ENCODE results near the gene CDKL2. TPM values are rescaled to one million over a fixed set of nuclear protein-coding genes. Genes with fewer than 3 reads are reported as not detected.

CDKL2 gene
- total RNA-seq (2014; rRNA removed; shearing (Covaris generic)) (1.7 and 1.8 TPM in 2 replicates), polyA plus RNA-seq (2016; fragmentation: Nextera tagmentation; extraction: Ambion mirVana) (2.0 and 3.1 TPM in 2 replicates)
- long read RNA-seq, partial matches to known transcripts = 1 of 1 reads
- long read RNA-seq, other reads (novel, unspliced or antisense) = 0 of 1 reads

DNA sequence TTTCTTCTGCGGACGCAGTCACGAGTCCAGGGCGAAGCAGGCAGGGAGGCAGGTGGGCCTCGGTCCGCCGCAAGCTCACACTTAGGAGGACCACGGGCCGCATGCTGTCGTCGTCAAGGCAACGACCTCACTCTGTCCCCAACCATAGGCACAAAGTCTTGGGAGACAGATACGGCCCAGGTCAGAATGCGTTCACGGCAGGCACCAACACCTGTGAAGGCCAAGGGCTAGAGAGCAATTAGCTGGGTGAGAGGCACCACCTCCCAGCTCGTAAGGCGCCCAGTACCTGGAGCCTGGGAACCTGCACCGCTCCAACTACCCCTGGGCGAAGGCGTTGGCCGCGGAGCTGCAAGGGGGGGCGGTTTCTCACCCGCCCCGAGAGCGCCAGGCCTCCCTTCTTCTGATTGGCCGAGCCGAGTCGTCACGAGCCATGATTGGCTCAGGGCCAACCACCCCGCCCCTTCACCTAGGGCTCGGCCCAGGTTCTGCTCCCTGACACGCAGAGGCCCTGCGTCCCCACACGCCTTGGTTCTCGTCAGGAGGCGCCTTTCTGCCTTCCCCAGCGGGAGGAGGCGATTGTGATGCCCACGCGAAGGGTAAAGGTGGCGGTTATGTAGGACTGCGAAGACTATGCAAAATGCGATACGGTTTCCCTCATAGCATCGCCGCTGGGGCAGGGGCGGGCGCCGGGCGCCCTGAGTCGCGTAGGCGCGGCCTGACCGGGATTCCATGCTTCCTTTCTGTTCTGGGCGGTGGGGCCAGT lies at the start of gene CDKL2:
CDKL2 (minus strand) TSS at position 355 of the 763 bp plus-strand sequence. CDS start 4,540 bp downstream, outside the sequence.
- H3K27ac Mint-ChIP-seq = no peak within 1 kb of the TSS
- H3K9me3 Mint-ChIP-seq = no peaks in the 10 kb centered on the region
- H3K27ac ChIP-seq (ENCODE audit: low read depth) = no peak within 1 kb of the TSS
- no peaks in the 10 kb centered on the region for H3K36me3 ChIP-seq (ENCODE audit: insufficient read depth)
- DNase-seq (ENCODE audit: low spot score) = peak; percentile 97
- peak within 1 kb of the TSS; percentile 95 for H2AFZ ChIP-seq
- H4K20me1 ChIP-seq (replicated peaks; ENCODE audit: insufficient read depth) = no peaks in the 10 kb centered on the region
- H3F3A ChIP-seq (replicated peaks; ENCODE audit: low read depth) = no peaks in the 10 kb centered on the region
- peaks cover 8% of the 10 kb centered on the region for H3K27me3 Mint-ChIP-seq (ENCODE audit: insufficient read depth, low read depth, poor library complexity)
- H3K4me2 ChIP-seq = peak within 1 kb of the TSS; percentile 88
- no peaks in the 10 kb centered on the region for H3K36me3 Mint-ChIP-seq (ENCODE audit: low read depth)
- peak; percentile 98 for ATAC-seq
- peaks cover 5% of the 10 kb centered on the region for H3K4me1 Mint-ChIP-seq
- H3K27me3 ChIP-seq (ENCODE audit: insufficient read depth) = peaks cover 9% of the 10 kb centered on the region
- H3K4me3 ChIP-seq = peak within 1 kb of the TSS; percentile 83
- peak within 1 kb of the TSS; percentile 85 for H3K4me3 Mint-ChIP-seq
- no peaks in the 10 kb centered on the region; the same call in 1 of the 2 replicates for H3K79me2 ChIP-seq (replicated peaks; ENCODE audit: insufficient read depth)
- TF ChIP-seq POLR2AphosphoS5 (IDR thresholded peaks at IDR 0.05; ENCODE audit: low read depth) = peak; percentile 95
- TF ChIP-seq JUNB (IDR thresholded peaks at IDR 0.05; ENCODE audit: unreplicated experiment) = no peak
- TF ChIP-seq CREB1 (CRISPR knock-in tag; IDR thresholded peaks at IDR 0.05; ENCODE audit: low read depth) = peak; percentile 46
- H3K4me1 ChIP-seq (ENCODE audit: insufficient read depth) = peaks cover 5% of the 10 kb centered on the region; the same call in 1 of the 2 replicates
- no peaks in the 10 kb centered on the region for H3K9me2 ChIP-seq (ENCODE audit: insufficient read depth)

DNA sequence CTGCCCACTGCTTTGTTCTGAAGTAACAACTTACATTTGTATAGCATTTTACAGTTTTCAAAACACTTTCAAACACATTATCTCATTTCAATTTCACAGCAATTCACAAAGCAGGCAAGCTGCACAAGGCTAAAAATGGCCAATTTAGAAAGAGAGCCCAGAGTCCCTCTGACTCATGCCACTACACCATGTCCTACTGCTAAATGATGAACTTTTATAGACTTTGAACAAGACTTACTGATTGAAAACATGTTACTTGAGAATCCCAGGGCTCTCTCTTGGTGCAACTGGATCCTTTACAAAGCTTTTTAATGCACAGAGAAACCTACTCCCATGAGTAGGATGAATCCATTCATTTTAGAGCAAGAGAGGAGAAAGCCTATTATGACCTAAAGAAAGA lies 48.6 kb upstream of the CDKL2 start:
- no peak for ATAC-seq
- H3K27ac Mint-ChIP-seq = no peak overlapping the region
- TF ChIP-seq ZNF331 (CRISPR knock-in tag; IDR thresholded peaks at IDR 0.05; ENCODE audit: low read depth) (no peak), NANOG (IDR thresholded peaks at IDR 0.05; ENCODE audit: borderline replicate concordance) (no peak), EZH2 (IDR thresholded peaks at IDR 0.05; ENCODE audit: low read depth, unreplicated experiment) (no peak), CREB1 (CRISPR knock-in tag; IDR thresholded peaks at IDR 0.05; ENCODE audit: low read depth) (no peak), POLR2AphosphoS5 (IDR thresholded peaks at IDR 0.05; ENCODE audit: low read depth) (no peak), ZNF114 (CRISPR knock-in tag; IDR thresholded peaks at IDR 0.05) (no peak), STAT1 (IDR thresholded peaks at IDR 0.05; ENCODE audit: unreplicated experiment) (no peak), JUNB (IDR thresholded peaks at IDR 0.05; ENCODE audit: unreplicated experiment) (no peak)
- TF ChIP-seq, protein P1, sequence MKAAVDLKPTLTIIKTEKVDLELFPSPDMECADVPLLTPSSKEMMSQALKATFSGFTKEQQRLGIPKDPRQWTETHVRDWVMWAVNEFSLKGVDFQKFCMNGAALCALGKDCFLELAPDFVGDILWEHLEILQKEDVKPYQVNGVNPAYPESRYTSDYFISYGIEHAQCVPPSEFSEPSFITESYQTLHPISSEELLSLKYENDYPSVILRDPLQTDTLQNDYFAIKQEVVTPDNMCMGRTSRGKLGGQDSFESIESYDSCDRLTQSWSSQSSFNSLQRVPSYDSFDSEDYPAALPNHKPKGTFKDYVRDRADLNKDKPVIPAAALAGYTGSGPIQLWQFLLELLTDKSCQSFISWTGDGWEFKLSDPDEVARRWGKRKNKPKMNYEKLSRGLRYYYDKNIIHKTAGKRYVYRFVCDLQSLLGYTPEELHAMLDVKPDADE (IDR thresholded peaks at IDR 0.05) = no peak
- TF ChIP-seq, protein P2, sequence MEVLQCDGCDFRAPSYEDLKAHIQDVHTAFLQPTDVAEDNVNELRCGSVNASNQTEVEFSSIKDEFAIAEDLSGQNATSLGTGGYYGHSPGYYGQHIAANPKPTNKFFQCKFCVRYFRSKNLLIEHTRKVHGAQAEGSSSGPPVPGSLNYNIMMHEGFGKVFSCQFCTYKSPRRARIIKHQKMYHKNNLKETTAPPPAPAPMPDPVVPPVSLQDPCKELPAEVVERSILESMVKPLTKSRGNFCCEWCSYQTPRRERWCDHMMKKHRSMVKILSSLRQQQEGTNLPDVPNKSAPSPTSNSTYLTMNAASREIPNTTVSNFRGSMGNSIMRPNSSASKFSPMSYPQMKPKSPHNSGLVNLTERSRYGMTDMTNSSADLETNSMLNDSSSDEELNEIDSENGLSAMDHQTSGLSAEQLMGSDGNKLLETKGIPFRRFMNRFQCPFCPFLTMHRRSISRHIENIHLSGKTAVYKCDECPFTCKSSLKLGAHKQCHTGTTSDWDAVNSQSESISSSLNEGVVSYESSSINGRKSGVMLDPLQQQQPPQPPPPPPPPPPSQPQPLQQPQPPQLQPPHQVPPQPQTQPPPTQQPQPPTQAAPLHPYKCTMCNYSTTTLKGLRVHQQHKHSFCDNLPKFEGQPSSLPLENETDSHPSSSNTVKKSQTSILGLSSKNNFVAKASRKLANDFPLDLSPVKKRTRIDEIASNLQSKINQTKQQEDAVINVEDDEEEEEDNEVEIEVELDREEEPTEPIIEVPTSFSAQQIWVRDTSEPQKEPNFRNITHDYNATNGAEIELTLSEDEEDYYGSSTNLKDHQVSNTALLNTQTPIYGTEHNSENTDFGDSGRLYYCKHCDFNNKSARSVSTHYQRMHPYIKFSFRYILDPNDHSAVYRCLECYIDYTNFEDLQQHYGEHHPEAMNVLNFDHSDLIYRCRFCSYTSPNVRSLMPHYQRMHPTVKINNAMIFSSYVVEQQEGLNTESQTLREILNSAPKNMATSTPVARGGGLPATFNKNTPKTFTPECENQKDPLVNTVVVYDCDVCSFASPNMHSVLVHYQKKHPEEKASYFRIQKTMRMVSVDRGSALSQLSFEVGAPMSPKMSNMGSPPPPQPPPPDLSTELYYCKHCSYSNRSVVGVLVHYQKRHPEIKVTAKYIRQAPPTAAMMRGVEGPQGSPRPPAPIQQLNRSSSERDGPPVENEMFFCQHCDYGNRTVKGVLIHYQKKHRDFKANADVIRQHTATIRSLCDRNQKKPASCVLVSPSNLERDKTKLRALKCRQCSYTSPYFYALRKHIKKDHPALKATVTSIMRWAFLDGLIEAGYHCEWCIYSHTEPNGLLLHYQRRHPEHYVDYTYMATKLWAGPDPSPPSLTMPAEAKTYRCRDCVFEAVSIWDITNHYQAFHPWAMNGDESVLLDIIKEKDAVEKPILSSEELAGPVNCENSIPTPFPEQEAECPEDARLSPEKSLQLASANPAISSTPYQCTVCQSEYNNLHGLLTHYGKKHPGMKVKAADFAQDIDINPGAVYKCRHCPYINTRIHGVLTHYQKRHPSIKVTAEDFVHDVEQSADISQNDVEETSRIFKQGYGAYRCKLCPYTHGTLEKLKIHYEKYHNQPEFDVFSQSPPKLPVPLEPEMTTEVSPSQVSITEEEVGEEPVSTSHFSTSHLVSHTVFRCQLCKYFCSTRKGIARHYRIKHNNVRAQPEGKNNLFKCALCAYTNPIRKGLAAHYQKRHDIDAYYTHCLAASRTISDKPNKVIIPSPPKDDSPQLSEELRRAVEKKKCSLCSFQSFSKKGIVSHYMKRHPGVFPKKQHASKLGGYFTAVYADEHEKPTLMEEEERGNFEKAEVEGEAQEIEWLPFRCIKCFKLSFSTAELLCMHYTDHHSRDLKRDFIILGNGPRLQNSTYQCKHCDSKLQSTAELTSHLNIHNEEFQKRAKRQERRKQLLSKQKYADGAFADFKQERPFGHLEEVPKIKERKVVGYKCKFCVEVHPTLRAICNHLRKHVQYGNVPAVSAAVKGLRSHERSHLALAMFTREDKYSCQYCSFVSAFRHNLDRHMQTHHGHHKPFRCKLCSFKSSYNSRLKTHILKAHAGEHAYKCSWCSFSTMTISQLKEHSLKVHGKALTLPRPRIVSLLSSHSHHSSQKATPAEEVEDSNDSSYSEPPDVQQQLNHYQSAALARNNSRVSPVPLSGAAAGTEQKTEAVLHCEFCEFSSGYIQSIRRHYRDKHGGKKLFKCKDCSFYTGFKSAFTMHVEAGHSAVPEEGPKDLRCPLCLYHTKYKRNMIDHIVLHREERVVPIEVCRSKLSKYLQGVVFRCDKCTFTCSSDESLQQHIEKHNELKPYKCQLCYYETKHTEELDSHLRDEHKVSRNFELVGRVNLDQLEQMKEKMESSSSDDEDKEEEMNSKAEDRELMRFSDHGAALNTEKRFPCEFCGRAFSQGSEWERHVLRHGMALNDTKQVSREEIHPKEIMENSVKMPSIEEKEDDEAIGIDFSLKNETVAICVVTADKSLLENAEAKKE (CRISPR knock-in tag; IDR thresholded peaks at IDR 0.05) = no peak

More for the DNA sequence above, 48.6 kb upstream of the CDKL2 start:
- peaks cover 23% of the 10 kb centered on the region for H3K4me1 ChIP-seq (ENCODE audit: insufficient read depth)
- no peaks in the 10 kb centered on the region for H3K27me3 ChIP-seq (ENCODE audit: insufficient read depth)
- H3F3A ChIP-seq (replicated peaks; ENCODE audit: low read depth) = peaks cover 21% of the 10 kb centered on the region; the same call in 1 of the 2 replicates
- H4K20me1 ChIP-seq (replicated peaks; ENCODE audit: insufficient read depth) = peaks cover 3% of the 10 kb centered on the region; the same call in 1 of the 2 replicates
- peaks cover 72% of the 10 kb centered on the region for H3K79me2 ChIP-seq (replicated peaks; ENCODE audit: insufficient read depth)
- H3K9me2 ChIP-seq (ENCODE audit: insufficient read depth) = no peaks in the 10 kb centered on the region
- H3K36me3 ChIP-seq (ENCODE audit: insufficient read depth) = 0 out of 2 replicates have a peak, but pooled peaks cover 9% of the 10 kb centered on the region
- Mint-ChIP-seq H3K27me3 (ENCODE audit: insufficient read depth, low read depth, poor library complexity) (peaks cover 6% of the 10 kb centered on the region), H3K9me3 (no peaks in the 10 kb centered on the region), H3K4me3 (no peak overlapping the region), H3K36me3 (ENCODE audit: low read depth) (peaks cover 11% of the 10 kb centered on the region), H3K4me1 (peaks cover 19% of the 10 kb centered on the region)
- no peak overlapping the region for H2AFZ ChIP-seq
- H3K4me2 ChIP-seq = no peak overlapping the region
- no peak overlapping the region for H3K4me3 ChIP-seq
- H3K27ac ChIP-seq (ENCODE audit: low read depth) = peak overlapping the region; percentile 57
- no peak for DNase-seq (ENCODE audit: low spot score)
